ENCODE data around the gene HECTD1.
A peak's percentile ranks its signal among the peaks of the same experiment; 100 is the strongest.
"Not testable (repeated sequence)": the region's sequence is repeated elsewhere in the genome, so short reads cannot be mapped to it uniquely, and the experiment has no call there.

The HECTD1 gene

GRCh38 chr14:31203899-31204592, 3.5 kb downstream of the HECTD1 start:
- H3K4me3 ChIP-seq (ENCODE audit: low read depth, low read length); POLR2A ChIA-PET; H3K4me1 ChIP-seq (ENCODE audit: control insufficient read depth, insufficient read depth, low read length); H3K27ac ChIP-seq (ENCODE audit: extremely low read depth, low read depth, low read length); H3K9me3 ChIP-seq (ENCODE audit: control insufficient read depth, insufficient read depth, low read depth, low read length): not testable (repeated sequence)
- CTCF ChIA-PET: interaction anchor here (0.6 to 0.7 kb wide), 3 partner anchors 14 to 249 kb away, joined by 3 to 4 read pairs (median 3); no protein-coding TSS in a partner anchor
- TF ChIP-seq ZNF146 (tag by site-specific recombination; IDR thresholded peaks at IDR 0.05) (peak; percentile 99), ZNF580 (tag by site-specific recombination; IDR thresholded peaks at IDR 0.05) (0 out of 2 replicates have a peak, but pooled peaks have one; percentile 26), SCRT2 (tag by site-specific recombination; IDR thresholded peaks at IDR 0.05) (peak; percentile 14; the same call in 1 of the 2 replicates), ZNF184 (tag by site-specific recombination; IDR thresholded peaks at IDR 0.05) (peak; percentile 92), ZNF202 (tag by site-specific recombination; IDR thresholded peaks at IDR 0.05; ENCODE audit: borderline replicate concordance) (0 out of 2 replicates have a peak, but pooled peaks have one; percentile 45)
- H3K36me3 ChIP-seq (ENCODE audit: control insufficient read depth in 2 of 2, insufficient read depth in 1 of 2, low read length in 2 of 2): peaks cover 21 to 28% of the 10 kb centered on the region in 2 experiments

- CTCF ChIA-PET: interaction anchor here (0.7 kb wide), 2 partner anchors 222 to 250 kb away, joined by 3 to 6 read pairs; no protein-coding TSS in a partner anchor
Measured at GRCh38 chr14:31203414-31203742, 4.2 kb downstream of the HECTD1 start.

More at GRCh38 chr14:31203414-31203742, 4.2 kb downstream of the HECTD1 start:
- TF ChIP-seq ZNF175 (tag by site-specific recombination; IDR thresholded peaks at IDR 0.05) (no peak), ZNF416 (tag by site-specific recombination; IDR thresholded peaks at IDR 0.05) (no peak), OSR2 (tag by site-specific recombination; IDR thresholded peaks at IDR 0.05) (no peak), ZNF670 (tag by site-specific recombination; IDR thresholded peaks at IDR 0.05; ENCODE audit: low read depth) (no peak), ZNF302 (tag by site-specific recombination; IDR thresholded peaks at IDR 0.05; ENCODE audit: low read depth) (no peak), ZNF843 (tag by site-specific recombination; IDR thresholded peaks at IDR 0.05) (no peak), ZNF549 (tag by site-specific recombination; IDR thresholded peaks at IDR 0.05) (no peak), ZSCAN18 (tag by site-specific recombination; IDR thresholded peaks at IDR 0.05) (no peak), ZNF391 (tag by site-specific recombination; IDR thresholded peaks at IDR 0.05; ENCODE audit: borderline replicate concordance, low read depth) (no peak), TCF7L2 (IDR thresholded peaks at IDR 0.05; ENCODE audit: borderline replicate concordance, low read depth, low read length) (no peak), PATZ1 (tag by site-specific recombination; IDR thresholded peaks at IDR 0.05) (no peak), ZNF513 (tag by site-specific recombination; IDR thresholded peaks at IDR 0.05) (no peak), ZNF239 (tag by site-specific recombination; IDR thresholded peaks at IDR 0.05) (no peak), ZNF426 (tag by site-specific recombination; IDR thresholded peaks at IDR 0.05) (no peak), SALL2 (tag by site-specific recombination; IDR thresholded peaks at IDR 0.05; ENCODE audit: borderline replicate concordance) (no peak), ZNF23 (tag by site-specific recombination; IDR thresholded peaks at IDR 0.05; ENCODE audit: borderline replicate concordance) (no peak), ZNF146 (tag by site-specific recombination; IDR thresholded peaks at IDR 0.05) (no peak), ZNF473 (tag by site-specific recombination; IDR thresholded peaks at IDR 0.05) (no peak), ZNF623 (tag by site-specific recombination; IDR thresholded peaks at IDR 0.05) (no peak)
- Histone ChIP-seq H3K27ac (ENCODE audit: extremely low read depth, low read depth, low read length) (no peak overlapping the region), H3K36me3 (ENCODE audit: control insufficient read depth in 2 of 2, insufficient read depth in 1 of 2, low read length in 2 of 2) (peaks cover 24 to 33% of the 10 kb centered on the region in 2 experiments), H3K4me1 (ENCODE audit: control insufficient read depth, insufficient read depth, low read length) (peaks cover 2% of the 10 kb centered on the region; the same call in 1 of the 2 replicates), H3K4me3 (ENCODE audit: low read depth, low read length) (no peak overlapping the region), H3K9me3 (ENCODE audit: control insufficient read depth, insufficient read depth, low read depth, low read length) (no peaks in the 10 kb centered on the region)
- POLR2A ChIA-PET: no interaction called here
